Right ventricle myocardium inferior (tissue), 1 donor: ENCODE results near the gene ARHGEF4. TPM values are rescaled to one million over a fixed set of nuclear protein-coding genes. Genes with fewer than 3 reads are reported as not detected.
"Not testable (repeated sequence)": the region's sequence is repeated elsewhere in the genome, so short reads cannot be mapped to it uniquely, and the experiment has no call there.

Experiments
- ATAC-seq: fragments of 200-7000 bp; cut with Tn5 transposase; one replicate; pipeline ENCODE4 v1.9.1; 2020; ENCODE audit warnings: mild to moderate bottlenecking, moderate library complexity
- DNase-seq: peaks from one replicate; pipeline ENCODE4 v3.0.0; 2021; ENCODE audit errors: missing footprints
- intact Hi-C: fragments of 100-400 bp; cut with DNase I; formaldehyde crosslinking; loops from one replicate; pipeline ENCODE4 v1.11.0; 2022
- total RNA-seq: library from RNA; stranded (reverse); fragmentation: NEBNext Ultra II Directional; extraction: Animal tissue kit (Norgen Biotek cat#: 25700); gene quantifications from one replicate; pipeline ENCODE4 v1.2.1, GENCODE V29; 2021
- donor health status: DM: no; HTN: yes; CAD: no; lungs with severe emphysema.

Gene ARHGEF4
- total RNA-seq, 1 donor from 2014 or later = 4.1 TPM

DNA sequence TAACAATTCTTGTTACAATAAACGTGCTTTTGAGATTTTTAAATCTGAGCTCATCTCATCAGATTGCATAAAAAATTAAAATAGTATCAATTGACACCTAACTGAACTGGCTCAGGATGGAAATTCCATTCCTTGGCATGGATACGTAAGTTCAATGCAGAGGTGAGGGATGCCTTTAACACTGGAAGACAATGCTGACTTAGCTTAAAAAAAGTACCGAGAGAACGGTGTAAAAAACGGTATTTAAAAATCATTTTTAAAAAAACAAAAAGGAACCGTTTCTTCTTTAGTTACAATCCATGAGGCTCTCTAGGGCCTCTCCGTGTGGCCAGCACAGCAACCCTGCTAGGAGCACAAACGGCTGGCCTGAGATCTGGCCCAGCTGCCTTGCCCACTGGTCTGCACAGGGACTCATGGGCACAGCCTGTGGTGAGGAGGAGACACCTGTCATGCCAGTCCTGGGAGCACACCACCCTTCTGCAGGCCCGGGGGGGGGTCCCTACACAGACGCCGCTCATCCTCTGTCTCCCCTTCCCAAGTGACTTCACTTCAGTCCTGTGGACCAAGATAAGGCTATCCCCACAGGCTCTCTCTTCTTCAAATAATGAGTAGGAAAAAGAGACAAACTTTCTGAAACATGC, 211.3 kb downstream of the ARHGEF4 start:
- intact Hi-C loops = no loop called here
- no peak for ATAC-seq
- DNase-seq = no peak

DNA sequence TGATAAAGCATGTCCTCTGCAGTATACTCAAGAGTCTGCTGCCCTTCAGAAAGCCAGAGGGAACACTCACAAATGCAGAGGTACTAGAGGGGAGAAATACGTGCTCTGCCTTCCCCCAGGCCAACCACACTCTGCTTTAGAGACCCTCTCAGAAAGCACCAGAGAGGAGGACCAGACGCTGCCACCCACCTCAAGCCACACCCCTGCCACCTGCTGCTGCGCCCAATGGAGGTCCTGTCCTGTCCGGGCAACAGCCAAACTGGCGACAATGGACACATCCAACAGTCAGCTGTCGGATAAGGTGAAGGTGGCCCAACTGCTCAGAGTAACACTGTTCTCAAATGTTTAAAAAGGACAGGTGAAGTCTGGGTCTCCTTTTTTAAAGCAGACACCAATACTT, 211.9 kb downstream of the ARHGEF4 start:
- intact Hi-C loops = no loop called here
- ATAC-seq (no peak), DNase-seq (no peak)

DNA sequence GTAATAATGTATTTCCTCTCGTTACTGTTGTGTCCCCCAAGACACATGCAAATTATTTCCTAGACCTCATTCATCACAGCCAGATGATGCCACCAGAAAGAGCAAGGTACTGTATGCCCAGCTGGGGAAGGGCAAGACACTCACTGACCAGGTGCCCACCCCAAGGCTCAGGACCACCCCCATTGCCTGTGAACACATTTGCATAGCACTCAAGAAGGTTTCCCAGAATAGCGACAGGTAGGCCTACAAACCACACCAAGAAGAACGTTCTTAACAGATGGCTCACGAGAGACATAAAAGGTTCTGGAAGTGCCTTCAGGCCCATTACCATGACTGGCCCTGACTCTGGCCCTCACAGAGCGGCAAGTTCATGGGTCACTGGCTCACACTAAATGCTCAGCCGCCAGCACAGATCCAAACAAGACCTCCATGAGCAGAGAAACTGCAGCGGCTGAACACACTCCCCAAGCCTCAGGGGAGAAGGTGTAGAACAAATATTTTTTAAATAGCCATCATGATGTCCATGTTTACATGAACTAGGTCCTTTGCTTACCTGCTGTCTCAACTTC, 212.5 kb downstream of the ARHGEF4 start:
- ATAC-seq (no peak), DNase-seq (no peak)
- intact Hi-C loops = no loop called here

DNA sequence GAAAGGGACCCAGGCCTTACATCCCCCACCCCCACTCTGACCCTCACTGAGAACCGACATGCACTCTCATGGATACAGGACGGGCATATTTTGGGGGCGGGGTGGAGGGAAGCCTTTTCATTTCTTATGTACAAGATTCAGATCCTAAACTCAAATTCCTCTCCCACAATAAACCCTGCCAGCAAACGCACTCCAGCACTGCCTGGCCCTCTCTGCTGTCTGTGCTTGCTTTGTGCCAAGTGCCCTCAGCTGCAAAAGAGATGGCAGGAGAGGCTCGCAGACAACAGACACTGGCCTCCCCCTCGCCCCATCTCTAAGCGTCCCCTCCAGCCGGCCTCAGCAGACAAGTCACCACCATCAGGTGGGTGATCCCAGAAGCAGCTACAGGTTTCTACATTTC, 214.2 kb downstream of the ARHGEF4 start:
- DNase-seq (no peak), ATAC-seq (no peak)
- intact Hi-C loops = no loop called here

DNA sequence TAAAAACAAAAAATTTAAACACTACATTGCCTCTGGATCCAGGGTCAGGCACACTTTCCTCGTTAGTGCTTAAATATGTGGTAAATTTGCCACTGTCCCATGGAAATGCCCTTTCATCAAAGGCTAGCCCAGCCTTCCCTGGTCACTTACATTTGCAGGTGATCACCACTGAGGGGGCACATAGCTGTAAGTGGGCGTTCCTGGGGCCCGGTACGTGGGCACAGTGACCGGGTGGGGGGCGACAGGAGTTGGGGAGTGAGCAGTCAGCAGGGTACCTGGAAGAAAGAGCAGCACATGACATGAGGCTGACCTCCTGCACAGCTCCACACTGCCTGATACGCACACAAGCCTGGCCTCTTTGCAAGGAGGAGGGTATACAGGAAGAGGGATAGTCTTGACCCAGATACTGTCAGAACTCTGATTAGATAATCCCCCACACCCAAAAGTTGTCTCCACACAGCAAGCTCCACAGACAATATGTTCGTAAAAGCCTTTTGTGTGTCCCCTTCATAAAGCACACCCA, 216.1 kb downstream of the ARHGEF4 start:
- ATAC-seq = no peak
- intact Hi-C loops = no loop called here
- no peak for DNase-seq

DNA sequence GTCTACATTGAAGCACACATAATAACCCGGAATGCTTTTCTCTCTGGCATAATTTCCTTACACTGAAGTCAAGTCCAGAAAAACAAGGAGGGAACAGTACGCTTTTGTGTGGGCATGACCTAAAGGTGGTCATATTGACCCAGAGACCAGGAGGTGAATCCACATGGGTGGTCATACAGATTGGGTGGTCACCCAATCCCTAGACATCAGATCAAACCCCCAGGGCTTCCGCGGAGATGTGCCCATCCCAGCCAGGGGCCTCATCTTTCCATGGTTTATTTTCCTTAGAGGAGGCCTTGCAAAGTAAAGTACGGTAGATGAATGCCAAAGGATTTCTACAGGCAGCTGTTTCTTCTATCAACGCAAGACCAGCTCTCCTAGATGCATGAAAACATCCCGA, 217.8 kb downstream of the ARHGEF4 start:
- intact Hi-C loops = no loop called here
- no peak for ATAC-seq

DNA sequence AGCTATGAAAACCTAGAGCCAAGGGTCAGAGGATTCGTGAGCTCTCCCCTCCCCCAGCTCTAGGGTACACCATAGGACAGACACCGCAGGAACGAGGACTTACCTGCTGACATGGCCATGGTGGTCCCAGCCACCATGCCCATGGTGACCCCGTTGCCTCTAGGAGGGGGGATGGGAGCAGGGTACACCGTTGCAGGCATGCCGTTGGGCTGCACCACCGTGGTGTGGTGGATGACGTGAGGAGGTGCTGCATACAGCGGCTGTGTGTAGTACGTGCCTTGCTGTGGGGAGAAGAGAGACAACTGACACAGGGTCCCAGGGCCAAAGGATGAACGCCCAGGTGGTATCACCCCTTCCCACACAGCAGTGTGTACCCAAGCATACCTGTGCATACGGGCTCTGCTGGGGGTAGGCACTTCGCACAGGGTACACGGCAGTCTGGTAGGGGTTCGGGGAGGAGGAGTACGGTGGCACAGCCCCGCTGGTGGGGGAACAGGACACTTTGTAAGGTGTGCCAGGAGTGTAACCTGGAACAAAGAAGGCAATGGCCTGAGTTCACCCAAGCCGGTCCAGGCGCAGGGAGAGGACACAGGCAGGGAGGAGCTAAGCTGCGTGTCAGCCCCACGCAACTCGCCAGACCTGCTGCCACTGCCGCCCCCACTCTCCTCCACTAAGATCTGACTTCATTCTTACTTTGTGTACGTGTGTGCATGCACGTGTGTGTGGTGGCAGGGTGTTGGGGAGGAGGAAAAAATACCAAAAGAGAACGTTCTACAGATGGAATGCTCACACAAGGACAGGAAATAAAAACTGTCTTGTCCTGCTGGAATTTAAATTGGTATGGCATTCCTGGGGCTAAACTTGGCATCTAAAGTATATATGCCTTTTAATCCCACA, 218.7 kb downstream of the ARHGEF4 start:
- ATAC-seq = peak; percentile 27
- no peak for DNase-seq
- intact Hi-C loops = no loop called here

More for the DNA sequence above, 217.8 kb downstream of the ARHGEF4 start:
- no peak for DNase-seq

DNA sequence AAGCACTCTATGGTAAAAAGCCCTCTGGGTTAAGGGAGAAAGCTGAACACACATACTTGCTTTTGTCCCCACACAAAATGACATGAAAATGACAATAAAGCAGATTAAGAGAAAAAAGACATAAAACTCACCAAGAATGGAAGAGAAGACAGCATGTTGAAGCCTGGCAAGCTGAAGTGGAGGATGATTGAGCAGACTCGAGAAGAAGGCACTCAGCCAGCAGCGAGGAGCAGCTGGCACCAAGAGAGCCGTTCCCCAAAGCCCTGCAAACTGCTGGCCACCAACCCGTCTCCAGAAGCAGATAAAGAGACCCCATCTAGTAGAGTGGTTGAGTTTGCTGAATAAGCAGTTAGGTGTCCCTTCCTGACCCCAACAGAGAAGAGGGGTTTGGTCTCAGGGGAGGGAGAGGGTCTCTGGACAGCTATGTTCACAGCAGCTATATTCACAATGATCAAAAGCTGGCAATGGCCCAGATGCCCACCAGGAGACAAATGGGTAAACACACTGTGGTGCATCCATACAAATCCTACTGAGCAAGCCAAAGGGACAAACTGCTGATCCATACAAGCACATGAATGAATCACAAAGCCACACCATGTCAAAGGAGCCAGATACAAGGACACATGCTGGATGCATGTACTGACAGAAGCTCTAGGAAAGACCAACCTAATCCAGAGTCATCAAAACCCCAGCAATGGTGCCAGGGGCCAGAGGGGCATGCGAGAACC, 219.7 kb downstream of the ARHGEF4 start:
- DNase-seq (no peak), ATAC-seq (peak; percentile 35)
- intact Hi-C loops = no loop called here

DNA sequence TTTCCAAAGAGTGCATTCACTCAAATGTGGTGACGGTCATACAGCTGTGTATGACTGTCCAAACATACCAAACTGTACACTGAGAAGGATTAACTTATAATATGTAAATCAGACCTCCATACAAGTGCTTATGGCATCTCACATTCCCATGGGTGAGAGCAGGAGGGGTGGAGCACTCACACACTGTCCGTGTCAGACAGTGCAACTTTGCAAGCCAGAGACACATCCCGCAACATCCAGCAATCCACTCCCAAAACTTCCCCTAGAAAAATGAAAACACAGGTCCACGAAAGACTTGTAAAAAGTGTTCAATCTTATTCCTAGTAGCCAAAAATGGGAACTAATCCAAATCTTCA, 220.2 kb downstream of the ARHGEF4 start:
- ATAC-seq (no peak), DNase-seq (no peak)
- intact Hi-C loops = no loop called here

DNA sequence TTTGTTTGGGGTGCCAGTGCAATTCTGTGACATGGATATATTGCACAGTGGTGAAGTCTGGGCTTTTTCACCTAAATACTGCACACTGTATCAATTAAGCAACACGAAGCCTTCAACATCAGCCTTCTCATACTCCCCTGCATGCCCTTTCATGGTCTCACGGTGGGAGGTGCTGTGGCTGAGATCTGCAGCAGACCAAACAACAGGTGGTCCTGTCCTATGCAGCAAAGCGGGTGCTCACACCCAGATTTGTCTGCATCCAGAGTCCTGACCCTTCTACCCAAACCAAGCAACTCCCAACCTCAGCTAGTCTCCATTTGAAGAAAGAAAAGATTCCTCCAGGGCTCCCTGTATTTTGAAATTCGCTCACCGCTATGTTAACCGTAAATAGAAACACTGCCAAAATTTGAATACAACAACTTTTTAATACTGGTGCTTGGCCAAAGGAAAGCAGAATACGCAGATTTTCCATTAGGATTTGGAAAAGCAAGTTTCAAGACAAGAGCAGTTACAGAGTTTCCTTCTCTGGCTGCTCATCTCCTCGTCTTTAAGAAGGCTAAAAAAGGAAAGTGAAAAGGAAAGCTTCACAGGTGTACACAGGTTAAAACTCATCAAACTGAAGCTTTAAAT, 221.6 kb downstream of the ARHGEF4 start:
- ATAC-seq (no peak), DNase-seq (no peak)
- intact Hi-C loops = no loop called here

DNA sequence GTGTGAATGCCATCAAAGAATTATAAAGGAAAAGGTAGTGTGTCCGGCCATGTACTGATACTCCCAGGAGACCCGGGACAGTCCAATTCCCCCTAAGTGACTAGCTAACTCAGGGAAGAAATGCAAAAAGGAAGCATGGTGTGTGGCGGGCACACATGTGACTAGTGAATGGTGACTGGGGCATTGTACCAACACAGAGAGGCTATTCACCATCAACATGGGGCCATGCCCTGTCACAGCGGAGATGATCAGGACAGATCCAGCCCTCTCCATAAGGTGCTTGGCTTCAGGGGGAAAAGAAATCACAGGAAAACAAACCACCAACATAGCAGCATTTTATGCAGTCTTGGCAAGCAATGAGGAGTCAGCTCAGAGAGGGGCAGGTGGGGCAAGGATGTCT, 222.2 kb downstream of the ARHGEF4 start:
- ATAC-seq (no peak), DNase-seq (no peak)
- intact Hi-C loops = no loop called here

DNA sequence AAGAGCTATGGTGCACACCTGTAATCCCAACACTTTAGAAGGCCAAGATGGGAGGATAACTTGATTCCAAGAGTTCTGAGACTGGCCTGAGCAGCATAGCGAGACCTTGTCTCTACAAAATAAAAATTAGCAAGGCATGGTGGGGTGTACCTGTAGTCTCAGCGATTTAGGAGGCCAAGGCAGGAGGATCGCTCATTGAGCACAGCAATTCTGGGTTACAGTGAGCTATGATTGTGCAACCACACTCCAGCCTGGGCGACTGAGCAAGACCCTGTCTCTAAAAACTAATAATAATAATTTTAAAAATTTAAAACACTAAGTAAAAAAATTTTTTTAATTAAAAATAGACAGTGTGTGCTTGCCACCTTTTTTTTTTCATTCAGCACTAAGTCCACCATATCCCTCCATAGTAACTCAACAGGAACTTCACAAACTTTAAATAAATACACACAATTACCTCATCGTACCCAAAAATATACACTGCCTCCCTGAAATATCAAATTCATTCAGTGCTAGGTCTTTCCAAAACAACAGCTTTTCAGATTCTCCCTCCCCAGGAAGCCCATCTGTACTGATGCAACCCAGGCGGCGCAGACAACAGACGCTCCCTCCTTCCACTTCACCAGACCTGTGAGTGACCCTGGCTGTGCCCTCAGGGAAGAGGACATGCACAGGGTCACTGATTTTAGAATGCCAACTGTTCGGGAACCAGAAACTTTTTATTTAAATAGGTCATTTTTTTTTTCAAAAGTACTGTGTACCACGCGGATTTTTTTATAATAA, 227.0 kb downstream of the ARHGEF4 start:
- no peak for DNase-seq
- intact Hi-C loops = no loop called here
- ATAC-seq = peak; percentile 49

DNA sequence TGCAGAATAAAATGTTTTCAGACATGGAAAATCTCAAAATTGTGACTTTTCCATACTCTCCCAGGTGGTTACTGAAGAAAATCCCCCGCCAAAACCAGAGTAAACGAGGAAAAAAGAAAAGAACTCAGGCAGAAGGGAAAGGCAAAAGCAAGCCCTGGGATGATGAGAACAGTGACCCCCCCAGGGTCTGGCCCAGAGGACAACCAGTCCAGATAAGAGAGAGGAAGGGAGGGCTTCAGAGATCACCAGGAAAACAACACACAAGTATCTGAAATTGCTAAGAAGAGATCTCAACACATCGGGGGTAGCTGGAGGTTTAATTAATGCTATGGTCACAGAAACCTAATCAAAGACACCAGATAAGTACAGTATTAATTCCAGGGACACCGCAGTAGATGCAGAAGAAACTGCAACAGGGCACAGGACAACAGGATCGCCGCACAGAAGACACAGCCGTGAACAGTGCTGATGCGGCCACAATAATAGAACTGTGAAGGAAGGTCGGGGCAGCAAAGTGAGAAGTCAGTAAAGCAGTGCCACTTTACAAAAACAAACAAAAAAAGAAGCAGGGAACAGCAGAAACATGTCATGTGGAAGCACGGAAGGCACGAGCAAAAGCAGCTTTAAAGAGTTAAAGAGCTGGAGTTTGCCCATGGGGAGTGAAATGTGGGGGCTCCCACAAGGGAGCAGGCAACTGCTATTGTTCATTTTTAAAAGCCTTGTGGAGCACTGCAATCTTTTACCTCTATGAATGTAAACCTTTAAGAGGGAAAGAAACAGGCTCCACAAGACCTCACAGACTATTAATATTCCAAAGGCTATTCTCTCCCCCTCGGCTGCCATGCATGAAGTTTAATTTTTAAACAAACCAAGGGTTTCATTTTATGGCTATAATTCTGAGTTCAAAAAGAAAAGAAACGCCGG, 228.1 kb downstream of the ARHGEF4 start:
- ATAC-seq = peak; percentile 44
- no peak for DNase-seq
- intact Hi-C loops = no loop called here

DNA sequence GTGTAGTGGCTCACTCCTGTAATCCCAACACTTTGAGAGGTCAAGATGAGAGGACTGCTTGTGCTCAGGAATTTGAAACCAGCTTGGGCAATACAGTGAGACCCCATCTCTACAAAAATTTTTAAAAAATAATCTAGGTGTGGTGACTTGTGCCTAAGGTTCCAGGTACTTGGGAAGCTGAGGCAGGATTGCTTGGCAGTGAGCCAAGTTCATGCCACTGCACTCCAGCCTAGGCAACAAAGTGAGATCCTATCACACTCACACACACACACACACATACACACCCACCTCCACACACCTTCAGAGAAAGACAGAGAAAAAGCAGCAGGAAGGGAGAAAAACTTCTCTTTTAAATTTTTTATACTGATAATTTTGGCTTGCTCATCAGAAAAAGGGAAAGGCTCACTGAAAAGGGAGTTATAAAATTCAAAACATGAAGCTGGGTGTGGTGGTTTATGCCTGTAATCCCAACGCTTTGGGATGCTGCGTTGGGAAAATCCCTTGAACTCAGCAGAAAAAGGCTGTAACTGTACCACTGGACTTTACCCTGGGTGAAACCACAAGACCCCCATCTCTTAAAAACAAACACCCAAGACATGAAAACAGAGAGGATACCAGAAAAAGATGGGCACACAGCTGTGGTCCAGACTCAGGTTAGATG, 230.9 kb downstream of the ARHGEF4 start:
- intact Hi-C loops = no loop called here
- DNase-seq (no peak), ATAC-seq (no peak)

DNA sequence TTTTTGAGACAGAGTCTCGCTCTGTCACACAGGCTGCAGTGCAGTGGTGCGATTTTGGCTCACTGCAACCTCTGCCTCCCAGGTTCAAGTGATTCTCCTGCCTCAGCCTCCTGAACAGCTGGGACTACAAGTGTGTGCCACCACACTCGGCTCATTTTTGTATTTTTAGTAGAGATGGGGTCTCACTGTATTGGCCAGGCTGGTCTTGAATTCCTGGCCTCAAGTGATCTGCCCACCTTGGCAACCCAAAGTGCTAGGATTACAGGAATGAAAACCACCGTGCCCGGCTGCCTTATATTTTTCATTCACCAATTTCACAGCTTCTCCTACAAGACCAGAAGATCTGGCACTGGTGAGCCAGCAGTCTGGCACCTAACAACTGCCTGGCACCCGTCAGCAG, 231.5 kb downstream of the ARHGEF4 start:
- ATAC-seq, intact Hi-C loops, DNase-seq: not testable (repeated sequence)

DNA sequence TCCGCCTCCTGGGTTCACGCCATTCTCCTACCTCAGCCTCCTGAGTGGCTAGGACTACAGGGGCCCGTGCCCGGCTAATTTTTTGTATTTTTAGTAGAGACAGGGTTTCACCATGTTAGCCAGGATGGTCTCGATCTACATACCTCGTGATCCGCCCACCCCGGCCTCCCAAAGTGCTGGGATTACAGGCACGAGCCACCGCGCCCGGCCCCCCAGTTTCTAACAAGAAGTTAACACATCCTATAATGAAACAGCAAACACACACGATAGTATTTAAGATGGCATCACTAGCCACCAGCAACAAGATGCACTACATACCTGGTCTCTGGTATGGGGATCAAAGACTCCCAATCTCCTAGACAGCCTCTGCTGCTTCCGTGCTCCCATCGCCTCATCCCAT, 238.9 kb downstream of the ARHGEF4 start:
- intact Hi-C loops, DNase-seq, ATAC-seq: not testable (repeated sequence)
